Endodermal cell (in vitro differentiated cells): ENCODE data around the gene EDEM3. TPM values are rescaled to one million over a fixed set of nuclear protein-coding genes. Genes with fewer than 3 reads are reported as not detected.

Experiments
- DNase-seq: peaks from one replicate; pipeline ENCODE4 v3.0.0-alpha.2; 2017
- H3K27ac ChIP-seq: 2 replicates; pipeline ENCODE4 v1.5.1; 2013; ENCODE audit warnings: mild to moderate bottlenecking, low read depth, low read length, moderate library complexity
- H3K27me3 ChIP-seq: 2 replicates; pipeline ENCODE4 v1.6.1; 2013; ENCODE audit warnings: mild to moderate bottlenecking, low read length, moderate library complexity; ENCODE audit not compliant: insufficient read depth, control insufficient read depth, poor library complexity, severe bottlenecking
- H3K36me3 ChIP-seq: 2 replicates; pipeline ENCODE4 v1.7.0; 2013; ENCODE audit warnings: mild to moderate bottlenecking, low read length, moderate library complexity; ENCODE audit not compliant: control insufficient read depth, insufficient read depth
- H3K4me1 ChIP-seq: one replicate; pipeline ENCODE4 v1.7.0; 2013; ENCODE audit warnings: low read length; ENCODE audit not compliant: control insufficient read depth, insufficient read depth
- H3K4me3 ChIP-seq: 2 replicates; pipeline ENCODE4 v1.5.1; 2013; ENCODE audit warnings: mild to moderate bottlenecking, low read length, moderate library complexity
- H3K9ac ChIP-seq: 2 replicates; pipeline ENCODE4 v1.6.1; 2013; ENCODE audit warnings: mild to moderate bottlenecking, low read length, moderate library complexity; ENCODE audit not compliant: poor library complexity, severe bottlenecking; ENCODE audit errors: extremely low read depth
- H3K9me3 ChIP-seq: 2 replicates; pipeline ENCODE4 v1.6.1; 2013; ENCODE audit warnings: mild to moderate bottlenecking, low read length, moderate library complexity; ENCODE audit not compliant: control insufficient read depth
- H3K27ac Mint-ChIP-seq: 2 replicates; pipeline ENCODE4 v1.8.0; 2020; ENCODE audit warnings: mixed read lengths
- H3K27me3 Mint-ChIP-seq: 2 replicates; pipeline ENCODE4 v1.8.0; 2021; ENCODE audit warnings: mild to moderate bottlenecking, mixed read lengths; ENCODE audit not compliant: insufficient read depth
- H3K36me3 Mint-ChIP-seq: 2 replicates; pipeline ENCODE4 v1.8.0; 2020; ENCODE audit warnings: low read depth, mixed read lengths
- H3K4me1 Mint-ChIP-seq: 2 replicates; pipeline ENCODE4 v1.8.0; 2020; ENCODE audit warnings: mixed read lengths
- H3K4me3 Mint-ChIP-seq: 2 replicates; pipeline ENCODE4 v1.8.0; 2020; ENCODE audit warnings: mild to moderate bottlenecking, moderate library complexity, mixed read lengths
- H3K9me3 Mint-ChIP-seq: 2 replicates; pipeline ENCODE4 v1.8.0; 2020; ENCODE audit warnings: mild to moderate bottlenecking, mixed read lengths
- CTCF ChIP-seq: fragments of 200-600 bp; sonication (generic); conservative IDR thresholded peaks from 2 replicates; pipeline ENCODE4 v1.5.0; 2021; ENCODE audit warnings: antibody characterized with exemption, mild to moderate bottlenecking
- WGBS, 2 experiments: methylation state at CpG; one replicate each; pipeline versions ENCODE4 v1.1.5 to v1.1.7; 2013; ENCODE audit warnings: missing lambda C conversion rate in 2 of 2, mixed read lengths in 1 of 2; ENCODE audit not compliant: insufficient coverage in 1 of 2, insufficient read length in 1 of 2; 5-methylcytosine and 5-hydroxymethylcytosine counted together
- total RNA-seq, 2 donors: library from RNA; stranded (reverse); fragmentation: NEBNext Ultra II Directional in 1 of 2; extraction: Animal tissue kit (Norgen Biotek cat#: 25700) in 1 of 2; gene quantifications; 2 replicates in 1 of 2; 3 replicates in 1 of 2; pipeline ENCODE4 v1.2.1, GENCODE V29; 2021

The EDEM3 gene
- total RNA-seq, 2 donors from 2014 or later: 17.0 to 22.0 TPM

- Histone ChIP-seq H3K27me3 (no peaks in the 10 kb centered on the region), H3K27ac (no peak overlapping the region), H3K9me3 (peaks cover 10% of the 10 kb centered on the region), H3K9ac (no peak overlapping the region), H3K4me1 (no peaks in the 10 kb centered on the region), H3K4me3 (no peak overlapping the region), H3K36me3 (no peaks in the 10 kb centered on the region)
- WGBS, 2 experiments: 83% methylated on average over 5 of the region's 5 CpGs; no CpG with 5 or more reads in 1 of the 2 experiments
- Mint-ChIP-seq H3K4me1 (no peaks in the 10 kb centered on the region), H3K4me3 (no peak overlapping the region), H3K27me3 (peaks cover 29% of the 10 kb centered on the region), H3K36me3 (no peaks in the 10 kb centered on the region), H3K9me3 (peaks cover 10% of the 10 kb centered on the region), H3K27ac (no peak overlapping the region)
- TF ChIP-seq CTCF: no peak
- no peak for DNase-seq
Measured at GRCh38 chr1:184650177-184650866, 104.3 kb downstream of the EDEM3 start.

DNA sequence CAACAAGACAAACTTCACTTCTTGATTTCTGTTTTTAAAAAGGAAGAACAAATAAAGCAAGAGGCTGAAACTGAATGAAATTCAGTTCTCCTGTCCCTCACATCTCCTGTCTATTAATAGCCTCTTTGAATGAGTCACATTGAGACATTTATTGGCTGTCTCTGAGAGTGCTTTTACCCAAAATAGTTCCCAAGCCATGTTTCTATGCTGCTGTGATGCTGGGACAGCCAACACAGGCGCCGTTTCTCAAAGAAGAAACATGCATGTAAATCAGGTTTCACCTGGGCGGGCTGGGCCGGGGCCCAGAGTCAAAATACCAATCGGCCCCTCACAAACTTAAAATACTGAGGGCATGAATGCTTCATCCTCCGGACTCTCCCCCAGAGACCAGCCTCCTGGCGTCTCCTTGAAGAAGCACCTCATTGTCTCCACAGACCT, 105.2 kb downstream of the EDEM3 start:
- Histone ChIP-seq H3K9me3 (peaks cover 10% of the 10 kb centered on the region), H3K9ac (no peak overlapping the region), H3K4me3 (no peak overlapping the region), H3K36me3 (no peaks in the 10 kb centered on the region), H3K27ac (no peak overlapping the region), H3K27me3 (no peaks in the 10 kb centered on the region), H3K4me1 (no peaks in the 10 kb centered on the region)
- no peak for TF ChIP-seq CTCF
- Mint-ChIP-seq H3K27me3 (peaks cover 31% of the 10 kb centered on the region), H3K4me1 (no peaks in the 10 kb centered on the region), H3K4me3 (no peak overlapping the region), H3K27ac (no peak overlapping the region), H3K9me3 (peaks cover 10% of the 10 kb centered on the region), H3K36me3 (no peaks in the 10 kb centered on the region)
- 92 to 95% methylated on average over 7 of the region's 7 CpGs for WGBS, 2 experiments
- DNase-seq: no peak

DNA sequence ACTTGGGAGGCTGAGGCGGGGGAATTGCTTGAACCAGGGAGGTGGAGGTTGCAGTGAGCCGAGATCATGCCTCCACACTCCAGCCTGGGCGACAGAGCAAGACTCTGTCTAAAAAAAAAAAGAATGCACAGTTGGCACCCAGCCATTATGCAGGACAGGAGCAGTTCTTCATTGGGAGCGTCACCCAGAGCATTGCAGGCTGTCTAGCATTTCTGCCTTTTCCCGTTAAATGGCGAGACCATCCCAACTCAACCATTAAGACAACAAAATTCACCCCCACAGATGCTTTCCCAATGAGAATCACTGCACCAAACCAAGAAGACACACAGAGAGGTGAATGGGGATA, 105.8 kb downstream of the EDEM3 start:
- Histone ChIP-seq H3K9me3 (peaks cover 10% of the 10 kb centered on the region), H3K4me3 (no peak overlapping the region), H3K36me3 (no peaks in the 10 kb centered on the region), H3K27ac (no peak overlapping the region), H3K27me3 (no peaks in the 10 kb centered on the region), H3K4me1 (no peaks in the 10 kb centered on the region), H3K9ac (no peak overlapping the region)
- TF ChIP-seq CTCF: no peak
- Mint-ChIP-seq H3K9me3 (peaks cover 10% of the 10 kb centered on the region), H3K4me3 (no peak overlapping the region), H3K27ac (no peak overlapping the region), H3K4me1 (no peaks in the 10 kb centered on the region), H3K36me3 (no peaks in the 10 kb centered on the region), H3K27me3 (peaks cover 32% of the 10 kb centered on the region)
- WGBS, 2 experiments: 95 to 100% methylated on average over 3 to 6 of the region's 6 CpGs
- DNase-seq: no peak
